IMR-90 (cell line): Measurements from ENCODE around the gene VPS35L. TPM values are rescaled to one million over a fixed set of nuclear protein-coding genes. Genes with fewer than 3 reads are reported as not detected.

ENCODE experiments used
- ATAC-seq: fragments of 200-7000 bp; cut with Tn5 transposase; 2 replicates; pipeline ENCODE4 v1.9.1; 2020; ENCODE audit warnings: low read depth, mild to moderate bottlenecking, moderate library complexity
- BruUV-seq: library from RNA; stranded (reverse); fragments of 400-500 nt; replicated peaks from 2 replicates; lab custom pipeline; 2021; lab: Mats Ljungman, UMichigan
- CTCF ChIA-PET: fragments of 300-600 bp; formaldehyde crosslinking; extraction: SDS; loops from one replicate; lab custom pipeline; 2021; ENCODE audit warnings: antibody characterized with exemption; lab: Yijun Ruan, JAX
- POLR2A ChIA-PET: fragments of 300-600 bp; sonication (Branson Sonifier 250); formaldehyde crosslinking; loops from one replicate; lab custom pipeline; 2022; ENCODE audit warnings: antibody characterized with exemption; ENCODE audit not compliant: unreplicated experiment; lab: Charles Lee
- DNase-seq: peaks from one replicate; pipeline ENCODE4 v3.0.0; 2013
- H2AFZ ChIP-seq: replicated peaks from 2 replicates; pipeline ENCODE3; 2013; ENCODE audit warnings: low read length, mild to moderate bottlenecking; ENCODE audit not compliant: poor library complexity
- H2AK5ac ChIP-seq: 2 replicates; pipeline ENCODE4 v1.6.1; 2013; ENCODE audit warnings: low read depth, low read length, inconsistent platforms
- H2AK9ac ChIP-seq: replicated peaks from 2 replicates; pipeline ENCODE3; 2013; ENCODE audit warnings: mild to moderate bottlenecking, low read depth, low read length, moderate library complexity; ENCODE audit not compliant: poor library complexity
- H2BK120ac ChIP-seq: 2 replicates; pipeline ENCODE4 v1.6.1; 2013; ENCODE audit warnings: low read depth, low read length, inconsistent platforms
- H2BK15ac ChIP-seq: 3 replicates; pipeline ENCODE4 v1.6.1; 2013; ENCODE audit warnings: low read depth, low read length, inconsistent platforms
- H2BK20ac ChIP-seq: 2 replicates; pipeline ENCODE4 v1.6.1; 2013; ENCODE audit warnings: low read depth, mild to moderate bottlenecking, inconsistent platforms, low read length, moderate library complexity
- H2BK5ac ChIP-seq: 2 replicates; pipeline ENCODE4 v1.6.1; 2013; ENCODE audit warnings: mild to moderate bottlenecking, low read depth, low read length, inconsistent platforms; ENCODE audit not compliant: poor library complexity, severe bottlenecking
- H3K14ac ChIP-seq: replicated peaks from 2 replicates; pipeline ENCODE4 v1.6.1; 2013; ENCODE audit warnings: low read depth, low read length, inconsistent platforms
- H3K18ac ChIP-seq: 2 replicates; pipeline ENCODE4 v1.6.1; 2013; ENCODE audit warnings: low read depth, low read length, control low read depth
- H3K23ac ChIP-seq: 2 replicates; pipeline ENCODE4 v1.6.1; 2013; ENCODE audit warnings: low read depth, low read length, inconsistent platforms
- H3K27ac ChIP-seq: 2 replicates; pipeline ENCODE4 v1.5.1; 2013; ENCODE audit warnings: mild to moderate bottlenecking, control low read depth, low read length; ENCODE audit not compliant: insufficient read depth
- H3K27me3 ChIP-seq: 2 replicates; pipeline ENCODE4 v1.6.1; 2013; ENCODE audit warnings: low read length; ENCODE audit not compliant: control insufficient read depth, insufficient read depth
- H3K36me3 ChIP-seq: 2 replicates; pipeline ENCODE4 v1.6.1; 2013; ENCODE audit warnings: low read length, mixed read lengths; ENCODE audit not compliant: control insufficient read depth, insufficient read depth
- H3K4ac ChIP-seq: 2 replicates; pipeline ENCODE4 v1.6.1; 2013; ENCODE audit warnings: low read depth, low read length, inconsistent platforms
- H3K4me1 ChIP-seq: 2 replicates; pipeline ENCODE4 v1.6.1; 2013; ENCODE audit warnings: low read length, mixed read lengths; ENCODE audit not compliant: control insufficient read depth, insufficient read depth
- H3K4me2 ChIP-seq: 2 replicates; pipeline ENCODE4 v1.6.1; 2013; ENCODE audit warnings: low read depth, mild to moderate bottlenecking, control low read depth, low read length, moderate library complexity
- H3K4me3 ChIP-seq: 2 replicates; pipeline ENCODE4 v1.5.1; 2013; ENCODE audit warnings: low read depth, mild to moderate bottlenecking, control low read depth, low read length, moderate library complexity; ENCODE audit not compliant: insufficient read depth
- H3K56ac ChIP-seq: 2 replicates; pipeline ENCODE4 v1.6.1; 2013; ENCODE audit warnings: low read length, inconsistent platforms; ENCODE audit not compliant: insufficient read depth; ENCODE audit errors: extremely low read depth
- H3K79me1 ChIP-seq, 2 experiments: 2 replicates each; pipeline ENCODE4 v1.6.1; 2013; ENCODE audit warnings: low read length in 2 of 2, inconsistent platforms in 1 of 2, low read depth in 1 of 2
- H3K9ac ChIP-seq: 2 replicates; pipeline ENCODE4 v1.6.1; 2013; ENCODE audit warnings: low read depth, low read length, control low read depth
- H3K9me1 ChIP-seq: 2 replicates; pipeline ENCODE4 v1.6.1; 2013; ENCODE audit warnings: low read length, inconsistent platforms; ENCODE audit not compliant: insufficient read depth
- H3K9me3 ChIP-seq: 2 replicates; pipeline ENCODE4 v1.6.1; 2013; ENCODE audit warnings: low read length; ENCODE audit not compliant: control insufficient read depth, insufficient read depth
- H4K20me1 ChIP-seq: 2 replicates; pipeline ENCODE4 v1.6.1; 2013; ENCODE audit warnings: low read length, inconsistent platforms; ENCODE audit not compliant: insufficient read depth
- H4K5ac ChIP-seq: 2 replicates; pipeline ENCODE4 v1.6.1; 2013; ENCODE audit warnings: mild to moderate bottlenecking, low read depth, low read length, control low read depth
- H4K8ac ChIP-seq, 2 experiments: 2 replicates each; pipeline ENCODE4 v1.6.1; 2013; ENCODE audit warnings: low read depth in 2 of 2, low read length in 2 of 2, control low read depth in 1 of 2, inconsistent platforms in 1 of 2
- H4K91ac ChIP-seq: 2 replicates; pipeline ENCODE4 v1.6.1; 2013; ENCODE audit warnings: low read depth, low read length, inconsistent platforms; ENCODE audit not compliant: insufficient read depth
- BHLHE40 ChIP-seq: fragments of 150-350 bp; IDR thresholded peaks from 2 replicates; pipeline ENCODE4 v1.6.1; 2016; ENCODE audit warnings: mild to moderate bottlenecking, low read depth, low read length
- CEBPB ChIP-seq: IDR thresholded peaks from 2 replicates; pipeline ENCODE4 v1.6.1; 2012; ENCODE audit warnings: low read depth, low read length, improper control_type of control experiment
- CTCF ChIP-seq: conservative IDR thresholded peaks from 2 replicates; pipeline ENCODE4 v1.5.1; 2012; ENCODE audit warnings: mild to moderate bottlenecking, low read depth, low read length, improper control_type of control experiment
- FOS ChIP-seq: fragments of 150-350 bp; IDR thresholded peaks from 2 replicates; pipeline ENCODE4 v1.6.1; 2016; ENCODE audit warnings: low read depth, low read length
- MAZ ChIP-seq: IDR thresholded peaks from 2 replicates; pipeline ENCODE4 v1.6.1; 2012; ENCODE audit warnings: low read depth, mild to moderate bottlenecking, low read length, improper control_type of control experiment, moderate library complexity, borderline replicate concordance
- MXI1 ChIP-seq: IDR thresholded peaks from 2 replicates; pipeline ENCODE4 v1.6.1; 2012; ENCODE audit warnings: low read depth, mild to moderate bottlenecking, low read length, moderate library complexity, borderline replicate concordance
- NFE2L2 ChIP-seq: fragments of 150-350 bp; IDR thresholded peaks from 2 replicates; pipeline ENCODE4 v1.6.1; 2016; ENCODE audit warnings: low read depth, mild to moderate bottlenecking, low read length
- RAD21 ChIP-seq: IDR thresholded peaks from 2 replicates; pipeline ENCODE4 v1.6.1; 2012; ENCODE audit warnings: low read length, improper control_type of control experiment
- RCOR1 ChIP-seq: IDR thresholded peaks from 2 replicates; pipeline ENCODE4 v1.6.1; 2012; ENCODE audit warnings: mild to moderate bottlenecking, low read length, improper control_type of control experiment; ENCODE audit not compliant: insufficient replicate concordance
- SMC3 ChIP-seq: fragments of 150-350 bp; IDR thresholded peaks from 2 replicates; pipeline ENCODE4 v1.6.1; 2016; ENCODE audit warnings: low read depth, mild to moderate bottlenecking, antibody characterized with exemption, low read length, moderate library complexity
- WGBS, 2 experiments: methylation state at CpG; one replicate each; pipeline versions ENCODE4 v1.1.5 to v1.1.7; 2013; ENCODE audit warnings: missing lambda C conversion rate in 2 of 2; ENCODE audit not compliant: insufficient read length in 1 of 2; ENCODE audit errors: extremely low coverage in 2 of 2; 5-methylcytosine and 5-hydroxymethylcytosine counted together
- dilution Hi-C: fragments of 300-500 bp; cut with HindIII; formaldehyde crosslinking; loops from one replicate; pipeline ENCODE4 v1.14.3; 2018; ENCODE audit warnings: low sequenced_read_pairs; ENCODE audit not compliant: unreplicated experiment
- in situ Hi-C: fragments of 300-500 bp; cut with MboI; formaldehyde crosslinking; loops from 3 replicates; pipeline ENCODE4 v1.14.3; 2019; ENCODE audit warnings: low sequenced_read_pairs, inconsistent platforms, mixed read lengths
- intact Hi-C: fragments of 100-400 bp; cut with micrococcal nuclease; formaldehyde crosslinking; loops from 2 replicates; pipeline ENCODE4 v1.10.0; 2022
- polyA plus RNA-seq, 3 experiments: library from polyadenylated mRNA; depleted of rRNA; stranded (reverse); fragments of >200 nt; gene quantifications; 2 replicates each; pipeline ENCODE4 v1.2.3, GENCODE V29; 2012; ENCODE audit warnings: low replicate concordance in 1 of 3
- total RNA-seq: library from RNA; depleted of rRNA; stranded (reverse); fragments of >200 nt; gene quantifications from 2 replicates; pipeline ENCODE4 v1.2.3, GENCODE V29; 2012
- TF ChIP-seq, protein P1 (sequence below): fragments of 150-350 bp; IDR thresholded peaks from 2 replicates; pipeline ENCODE4 v1.6.1; 2017; ENCODE audit warnings: mild to moderate bottlenecking, antibody characterized with exemption, low read length, low read depth

VPS35L gene
- total and polyA plus RNA-seq, 2 of the 4 experiments (the other 2 are of a cell fraction): 28.0 to 40.1 TPM

DNA sequence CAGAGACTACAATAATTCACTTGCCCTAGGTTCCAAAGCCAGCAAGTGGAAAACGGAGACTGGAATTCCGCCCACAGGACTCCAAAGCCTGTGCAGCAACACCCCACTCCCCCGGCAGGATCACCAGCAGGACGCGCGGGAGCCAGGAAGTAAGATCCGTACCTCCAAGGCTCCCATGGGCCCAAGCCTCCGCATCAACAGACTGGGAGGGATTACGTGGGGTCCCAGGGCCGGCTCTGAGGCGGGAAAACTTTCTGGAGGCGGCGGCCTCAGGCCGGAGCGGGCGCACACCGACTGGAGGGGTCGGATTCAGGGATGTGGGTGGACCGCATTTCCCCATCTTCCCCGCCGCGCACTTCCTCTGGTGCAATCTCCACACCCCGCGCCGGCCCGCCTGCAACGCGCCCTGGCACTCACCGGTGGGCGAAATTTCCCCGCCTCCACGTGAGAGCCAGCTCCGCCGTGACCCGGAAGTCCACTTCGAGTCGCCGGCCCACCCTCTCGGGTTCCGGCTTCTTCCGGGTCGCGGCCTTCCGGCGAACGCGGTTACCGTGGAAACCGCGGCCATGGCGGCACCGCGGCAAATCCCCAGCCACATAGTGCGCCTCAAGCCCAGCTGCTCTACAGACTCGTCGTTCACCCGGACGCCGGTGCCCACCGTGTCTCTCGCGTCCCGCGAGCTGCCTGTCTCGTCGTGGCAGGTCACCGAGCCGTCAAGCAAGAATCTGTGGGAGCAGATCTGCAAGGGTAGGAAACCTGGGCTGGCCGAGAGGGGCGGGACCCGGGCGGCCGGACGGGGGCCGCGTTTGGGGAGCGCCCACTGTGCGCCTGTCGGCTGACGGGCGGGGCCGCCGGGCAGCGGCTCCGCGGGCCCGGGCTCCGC is 162.5 kb downstream of the VPS35L start, which contains the start of the genes IQCK and KNOP1:
TSS of gene IQCK (plus strand) at position 531 of the 883 bp plus-strand sequence. CDS start at position 567, 36 bp downstream.
TSS of gene KNOP1 (minus strand) at position 487 of the 883 bp plus-strand sequence. CDS start 3,192 bp downstream, outside the sequence.
- peaks cover 37 to 59% of the 10 kb centered on the region in 2 experiments for H3K79me1 ChIP-seq
- peak within 1 kb of the TSS; percentile 74 to 86 for H4K8ac ChIP-seq
- peak within 1 kb of the TSS; percentile 13; the same call in 1 of the 3 replicates for H2BK15ac ChIP-seq
- peak within 1 kb of the TSS; percentile 90 for H3K23ac ChIP-seq
- peak within 1 kb of the TSS; percentile 81 for H4K5ac ChIP-seq
- H4K20me1 ChIP-seq: no peaks in the 10 kb centered on the region; the same call in none of the 2 replicates
- H2BK20ac ChIP-seq: peak within 1 kb of the TSS; percentile 37; the same call in 1 of the 2 replicates
- H3K56ac ChIP-seq: peak within 1 kb of the TSS; percentile 87
- peak within 1 kb of the TSS; percentile 97 for H3K4me3 ChIP-seq
- in situ Hi-C loops: loop anchor here (5.0 to 25.0 kb wide), 2 partner anchors 169 to 606 kb away; partner anchors contain the start of gene ITPRIPL2
- H2AK9ac ChIP-seq: peak within 1 kb of the TSS; percentile 95
- peak within 1 kb of the TSS; percentile 86 for H3K27ac ChIP-seq
- peaks cover 9% of the 10 kb centered on the region for H3K9me1 ChIP-seq
- peak within 1 kb of the TSS; percentile 97 for H2AFZ ChIP-seq
- peak within 1 kb of the TSS; percentile 84 for H4K91ac ChIP-seq
- CTCF ChIA-PET: no interaction called here
- DNase-seq (peak; percentile 87), ATAC-seq (peak; percentile 92)
- dilution Hi-C loops: no loop called here
- H3K4me2 ChIP-seq: peak within 1 kb of the TSS; percentile 99
- peak within 1 kb of the TSS; percentile 84 for H3K9ac ChIP-seq
- peak within 1 kb of the TSS; percentile 67 for H2BK120ac ChIP-seq
- H2AK5ac ChIP-seq: peak within 1 kb of the TSS; percentile 48
- H3K4me1 ChIP-seq: peaks cover 6% of the 10 kb centered on the region; the same call in 1 of the 2 replicates
- H3K14ac ChIP-seq: peak within 1 kb of the TSS; percentile 96
- H3K36me3 ChIP-seq: peaks cover 6% of the 10 kb centered on the region; the same call in 1 of the 2 replicates
- TF ChIP-seq RAD21: 0 out of 2 replicates have a peak, but pooled peaks have one; percentile 7
- TF ChIP-seq MXI1: peak; percentile 98
- TF ChIP-seq RCOR1: no peak
- no peak for TF ChIP-seq FOS
- peak; percentile 64 for TF ChIP-seq CEBPB
- TF ChIP-seq MAZ: peak; percentile 71; the same call in 1 of the 2 replicates
- 0 out of 2 replicates have a peak, but pooled peaks have one; percentile 16 for TF ChIP-seq CTCF
- TF ChIP-seq, protein P1, sequence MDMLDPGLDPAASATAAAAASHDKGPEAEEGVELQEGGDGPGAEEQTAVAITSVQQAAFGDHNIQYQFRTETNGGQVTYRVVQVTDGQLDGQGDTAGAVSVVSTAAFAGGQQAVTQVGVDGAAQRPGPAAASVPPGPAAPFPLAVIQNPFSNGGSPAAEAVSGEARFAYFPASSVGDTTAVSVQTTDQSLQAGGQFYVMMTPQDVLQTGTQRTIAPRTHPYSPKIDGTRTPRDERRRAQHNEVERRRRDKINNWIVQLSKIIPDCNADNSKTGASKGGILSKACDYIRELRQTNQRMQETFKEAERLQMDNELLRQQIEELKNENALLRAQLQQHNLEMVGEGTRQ: peak; percentile 43; the same call in 1 of the 2 replicates
- TF ChIP-seq BHLHE40: peak; percentile 23; the same call in 1 of the 2 replicates
- no peak for TF ChIP-seq NFE2L2
- peak; percentile 9; the same call in 1 of the 2 replicates for TF ChIP-seq SMC3
- intact Hi-C loops: loop anchor here (1.0 to 10.0 kb wide), 2 partner anchors 113 to 168 kb away; no protein-coding TSS in a partner anchor
- POLR2A ChIA-PET: no interaction called here
- WGBS, 2 experiments: 0% methylated on average over 45 of the region's 88 CpGs; no CpG with 5 or more reads in 1 of the 2 experiments
- peak within 1 kb of the TSS; percentile 26 for H3K18ac ChIP-seq
- peak within 1 kb of the TSS; percentile 68 for H2BK5ac ChIP-seq
- no peaks in the 10 kb centered on the region for H3K9me3 ChIP-seq
- no TSS peak for BruUV-seq
- peak within 1 kb of the TSS; percentile 79 for H3K4ac ChIP-seq
- H3K27me3 ChIP-seq: no peaks in the 10 kb centered on the region
